Measurements from ENCODE around the gene CLDN24. TPM values are rescaled to one million over a fixed set of nuclear protein-coding genes. Genes with fewer than 3 reads are reported as not detected.

The CLDN24 gene
- total RNA-seq = not detected in 2 replicates

- no peak for DNase-seq
Observed at GRCh38 chr4:183322326-183322725, at the start of gene CLDN24. CLDN24 (minus strand) TSS chr4:183322426; CDS start chr4:183322426, 0 bp downstream.

GRCh38 chr4:183370786-183371185 lies 48.6 kb upstream of the CLDN24 start:
- no peak for DNase-seq

- no peak for DNase-seq
Observed at GRCh38 chr4:183369073-183369472, 46.8 kb upstream of the CLDN24 start.

- DNase-seq = no peak
Observed at GRCh38 chr4:183366206-183366835, 44.1 kb upstream of the CLDN24 start.

GRCh38 chr4:183364025-183364424 lies 41.8 kb upstream of the CLDN24 start:
- DNase-seq = no peak

GRCh38 chr4:183362916-183363542 lies 40.8 kb upstream of the CLDN24 start:
- peak; percentile 77 for DNase-seq

- no peak for DNase-seq
Observed at GRCh38 chr4:183362036-183362435, 39.8 kb upstream of the CLDN24 start.

- DNase-seq = peak; percentile 37
Observed at GRCh38 chr4:183360161-183360919, 38.1 kb upstream of the CLDN24 start.

GRCh38 chr4:183358215-183358755 lies 36.1 kb upstream of the CLDN24 start:
- no peak for DNase-seq

- DNase-seq = no peak
Observed at GRCh38 chr4:183356931-183357675, 34.9 kb upstream of the CLDN24 start.

- DNase-seq = no peak
Observed at GRCh38 chr4:183356173-183356830, 34.1 kb upstream of the CLDN24 start.

- DNase-seq = peak; percentile 85
Observed at GRCh38 chr4:183355405-183355804, 33.2 kb upstream of the CLDN24 start.

- DNase-seq = no peak
Observed at GRCh38 chr4:183354219-183354618, 32.0 kb upstream of the CLDN24 start.

- no peak for DNase-seq
Observed at GRCh38 chr4:183353557-183353956, 31.3 kb upstream of the CLDN24 start.

- no peak for DNase-seq
Observed at GRCh38 chr4:183352546-183352945, 30.3 kb upstream of the CLDN24 start.

GRCh38 chr4:183350317-183351071 lies 28.3 kb upstream of the CLDN24 start:
- no peak for DNase-seq

- no peak for DNase-seq
Observed at GRCh38 chr4:183349673-183350072, 27.4 kb upstream of the CLDN24 start.

GRCh38 chr4:183348706-183349659 lies 26.8 kb upstream of the CLDN24 start:
- peak; percentile 91 for DNase-seq

- DNase-seq = no peak
Observed at GRCh38 chr4:183348136-183348535, 25.9 kb upstream of the CLDN24 start.

GRCh38 chr4:183347566-183347965 lies 25.3 kb upstream of the CLDN24 start:
- DNase-seq = no peak

Measured in dermis blood vessel endothelial cell (primary cell).